Neuronal stem cell (in vitro differentiated cells): ENCODE measurements around the gene QRICH2.
"Not testable (repeated sequence)": the region's sequence is repeated elsewhere in the genome, so short reads cannot be mapped to it uniquely, and the experiment has no call there.

Experiments used
- DNase-seq: peaks from one replicate; pipeline ENCODE4 v3.0.0-alpha.2; 2013; ENCODE audit warnings: low spot score
- H2AFZ ChIP-seq: one replicate; pipeline ENCODE4 v1.6.1; 2013; ENCODE audit warnings: mild to moderate bottlenecking, low read length, inconsistent platforms
- H2AK5ac ChIP-seq: 2 replicates; pipeline ENCODE4 v1.6.1; 2013; ENCODE audit warnings: low read depth, mild to moderate bottlenecking, inconsistent platforms, low read length, moderate library complexity, mixed read lengths
- H2BK120ac ChIP-seq: 2 replicates; pipeline ENCODE4 v1.6.1; 2013; ENCODE audit warnings: low read depth, mild to moderate bottlenecking, inconsistent platforms, low read length, moderate library complexity, mixed read lengths
- H2BK12ac ChIP-seq: one replicate; pipeline ENCODE4 v1.6.1; 2013; ENCODE audit warnings: low read length, inconsistent platforms
- H2BK15ac ChIP-seq: 2 replicates; pipeline ENCODE4 v1.6.1; 2013; ENCODE audit warnings: mild to moderate bottlenecking, low read length, inconsistent platforms, mixed read lengths
- H2BK5ac ChIP-seq: one replicate; pipeline ENCODE4 v1.6.1; 2013; ENCODE audit warnings: inconsistent platforms, mild to moderate bottlenecking, low read length, moderate library complexity
- H3K14ac ChIP-seq: one replicate; pipeline ENCODE4 v1.6.1; 2013; ENCODE audit warnings: low read length, inconsistent platforms
- H3K18ac ChIP-seq: 2 replicates; pipeline ENCODE4 v1.6.1; 2013; ENCODE audit warnings: low read length, inconsistent platforms
- H3K23ac ChIP-seq: 2 replicates; pipeline ENCODE4 v1.6.1; 2013; ENCODE audit warnings: low read depth, mild to moderate bottlenecking, mixed read lengths, low read length, inconsistent platforms; ENCODE audit not compliant: poor library complexity
- H3K27ac ChIP-seq: replicated peaks from 3 replicates; pipeline ENCODE4 v1.5.1; 2013; ENCODE audit warnings: low read length, inconsistent platforms
- H3K27me3 ChIP-seq, 3 experiments: 2 replicates each; pipeline ENCODE4 v1.6.1; 2013; ENCODE audit warnings: low read length in 3 of 3, mild to moderate bottlenecking in 2 of 3, inconsistent platforms in 1 of 3, low read depth in 1 of 3, mixed read lengths in 1 of 3, moderate library complexity in 1 of 3; ENCODE audit not compliant: control insufficient read depth in 3 of 3, insufficient read depth in 3 of 3
- H3K36me3 ChIP-seq, 2 donors: replicated peaks in 1 of 2; 2 replicates each; pipeline ENCODE4 v1.6.1; 2013; ENCODE audit warnings: low read length in 2 of 2; ENCODE audit not compliant: control insufficient read depth in 2 of 2, insufficient read depth in 2 of 2
- H3K4ac ChIP-seq: 2 replicates; pipeline ENCODE4 v1.6.1; 2013; ENCODE audit warnings: inconsistent platforms, mild to moderate bottlenecking, low read length, moderate library complexity
- H3K4me1 ChIP-seq, 2 donors: 1 replicate in 1 of 2; 2 replicates in 1 of 2; pipeline ENCODE4 v1.6.1; 2013; ENCODE audit warnings: low read length in 2 of 2, low read depth in 1 of 2; ENCODE audit not compliant: control insufficient read depth in 2 of 2, insufficient read depth in 1 of 2
- H3K4me2 ChIP-seq: one replicate; pipeline ENCODE4 v1.6.1; 2013; ENCODE audit warnings: mild to moderate bottlenecking, low read length, inconsistent platforms; ENCODE audit not compliant: insufficient read depth, poor library complexity, severe bottlenecking
- H3K4me3 ChIP-seq, 2 donors: 2 replicates each; pipeline ENCODE4 v1.5.1; 2013; ENCODE audit warnings: low read length in 2 of 2, mild to moderate bottlenecking in 2 of 2, inconsistent platforms in 1 of 2, moderate library complexity in 1 of 2
- H3K79me1 ChIP-seq: one replicate; pipeline ENCODE4 v1.6.1; 2013; ENCODE audit warnings: low read depth, mild to moderate bottlenecking, inconsistent platforms, low read length, moderate library complexity
- H3K9ac ChIP-seq: one replicate; pipeline ENCODE4 v1.6.1; 2013; ENCODE audit warnings: mild to moderate bottlenecking, low read depth, low read length, inconsistent platforms; ENCODE audit not compliant: poor library complexity
- H3K9me3 ChIP-seq, 2 donors: replicated peaks in 1 of 2; 2 replicates each; pipeline versions ENCODE3 to v1.6.1; 2013; ENCODE audit warnings: low read length in 2 of 2, mild to moderate bottlenecking in 2 of 2, inconsistent platforms in 1 of 2, low read depth in 1 of 2, mixed read lengths in 1 of 2, moderate library complexity in 1 of 2; ENCODE audit not compliant: control insufficient read depth in 2 of 2, insufficient read depth in 1 of 2
- H4K8ac ChIP-seq: one replicate; pipeline ENCODE4 v1.6.1; 2013; ENCODE audit warnings: low read depth, mild to moderate bottlenecking, inconsistent platforms, low read length, moderate library complexity
- H4K91ac ChIP-seq: one replicate; pipeline ENCODE4 v1.6.1; 2013; ENCODE audit warnings: low read length, low read depth, mild to moderate bottlenecking, inconsistent platforms; ENCODE audit not compliant: poor library complexity
- WGBS, 2 donors: extraction: QIAGEN DNeasy Blood & Tissue Kit; methylation state at CpG; one replicate each; pipeline ENCODE4 v1.1.7; 2013; ENCODE audit warnings: missing lambda C conversion rate in 2 of 2, mixed read lengths in 1 of 2; ENCODE audit not compliant: insufficient read length in 2 of 2, insufficient replicate concordance in 1 of 2; ENCODE audit errors: extremely low coverage in 2 of 2; 5-methylcytosine and 5-hydroxymethylcytosine counted together

QRICH2 gene

GRCh38 chr17:76261421-76262215 is 46.5 kb downstream of the QRICH2 start:
- Histone ChIP-seq H2BK15ac (no peak overlapping the region), H4K8ac (no peak overlapping the region), H3K4me2 (no peak overlapping the region), H3K36me3 (peaks cover 0 to 3% of the 10 kb centered on the region in 2 donors), H3K4me3 (peak overlapping the region in 1 of 2 donors; percentile 11), H3K79me1 (peaks cover 3% of the 10 kb centered on the region), H2AFZ (peak overlapping the region; percentile 85), H3K4ac (no peak overlapping the region), H2BK12ac (no peak overlapping the region), H3K14ac (no peak overlapping the region), H3K9ac (no peak overlapping the region), H3K23ac (no peak overlapping the region), H3K27me3 (no peaks in the 10 kb centered on the region), H3K18ac (no peak overlapping the region), H2BK120ac (no peak overlapping the region), H2BK5ac (no peak overlapping the region), H2AK5ac (no peak overlapping the region), H3K9me3 (peaks cover 0 to 2% of the 10 kb centered on the region in 2 donors), H3K4me1 (peaks cover 17 to 31% of the 10 kb centered on the region in 2 donors), H3K27ac (no peak overlapping the region), H4K91ac (no peak overlapping the region)
- no peak for DNase-seq
- no CpG with 5 or more reads among the region's 23 CpGs for WGBS, 2 donors

- DNase-seq = no peak
- Histone ChIP-seq H2BK120ac (no peak overlapping the region), H3K27ac (no peak overlapping the region), H3K27me3 (no peaks in the 10 kb centered on the region), H4K91ac (no peak overlapping the region), H3K9me3 (peaks cover 0 to 4% of the 10 kb centered on the region in 2 donors), H3K4me2 (no peak overlapping the region), H4K8ac (no peak overlapping the region), H3K4me3 (no peak overlapping the region), H2BK5ac (no peak overlapping the region), H2BK12ac (no peak overlapping the region), H2AK5ac (no peak overlapping the region), H3K79me1 (peaks cover under 1% of the 10 kb centered on the region), H2BK15ac (no peak overlapping the region), H3K36me3 (no peaks in the 10 kb centered on the region), H2AFZ (peak overlapping the region; percentile 5), H3K23ac (no peak overlapping the region), H3K9ac (no peak overlapping the region), H3K4ac (no peak overlapping the region), H3K4me1 (peaks cover 14 to 30% of the 10 kb centered on the region in 2 donors), H3K18ac (no peak overlapping the region), H3K14ac (no peak overlapping the region)
- WGBS, 2 donors = no CpG with 5 or more reads among the region's 5 CpGs
These were observed 47.4 kb downstream of the QRICH2 start for GRCh38 chr17:76260669-76261068.

- Histone ChIP-seq H2AK5ac (peak overlapping the region; percentile 47), H3K4me3 (no peak overlapping the region), H3K18ac (no peak overlapping the region), H2AFZ (no peak overlapping the region), H3K36me3 (no peaks in the 10 kb centered on the region), H3K9me3 (peaks cover 0 to 4% of the 10 kb centered on the region in 2 donors), H2BK5ac (no peak overlapping the region), H3K9ac (no peak overlapping the region), H4K8ac (no peak overlapping the region), H3K27ac (no peak overlapping the region), H3K4me1 (peaks cover 14 to 30% of the 10 kb centered on the region in 2 donors), H2BK120ac (no peak overlapping the region), H4K91ac (no peak overlapping the region), H3K4ac (no peak overlapping the region), H2BK15ac (no peak overlapping the region), H3K4me2 (no peak overlapping the region), H3K79me1 (no peaks in the 10 kb centered on the region), H2BK12ac (no peak overlapping the region), H3K14ac (no peak overlapping the region), H3K27me3 (no peaks in the 10 kb centered on the region), H3K23ac (no peak overlapping the region)
- WGBS, 2 donors = no CpG with 5 or more reads among the region's 7 CpGs
- DNase-seq = no peak
These were observed 47.9 kb downstream of the QRICH2 start for GRCh38 chr17:76260220-76260619.

GRCh38 chr17:76256430-76257050 is 51.5 kb downstream of the QRICH2 start:
- not testable (repeated sequence) for H3K27ac ChIP-seq, H4K8ac ChIP-seq, H2AK5ac ChIP-seq, H3K9me3 ChIP-seq, H4K91ac ChIP-seq, H2BK120ac ChIP-seq, H3K14ac ChIP-seq, DNase-seq, H3K79me1 ChIP-seq, H2BK15ac ChIP-seq, H3K9ac ChIP-seq, H2BK5ac ChIP-seq, H3K23ac ChIP-seq, H3K4me3 ChIP-seq, H3K18ac ChIP-seq, H3K27me3 ChIP-seq, H2BK12ac ChIP-seq, H3K4me2 ChIP-seq, H3K36me3 ChIP-seq, H3K4ac ChIP-seq, H2AFZ ChIP-seq
- no CpG with 5 or more reads among the region's 19 CpGs for WGBS, 2 donors
- peaks cover 10 to 18% of the 10 kb centered on the region in 2 donors for H3K4me1 ChIP-seq
